HG03175 (cell line): ENCODE data around the gene AVPR2.

Experiments
- ATAC-seq: cut with Tn5 transposase; IDR thresholded peaks from one replicate; pipeline ENCODE4 v1.9.1; 2021; ENCODE audit warnings: mild to moderate bottlenecking, moderate library complexity; ENCODE audit not compliant: unreplicated experiment

Gene AVPR2

GRCh38 chrX:153870791-153871360 lies 33.6 kb upstream of the AVPR2 start:
- no peak for ATAC-seq

- ATAC-seq = no peak
These were observed 33.0 kb upstream of the AVPR2 start for GRCh38 chrX:153871451-153871850.

GRCh38 chrX:153871946-153872878 lies 32.3 kb upstream of the AVPR2 start:
- no peak for ATAC-seq

- no peak for ATAC-seq
These were observed 31.0 kb upstream of the AVPR2 start for GRCh38 chrX:153873282-153874084.

GRCh38 chrX:153874085-153874365 lies 30.4 kb upstream of the AVPR2 start:
- ATAC-seq = no peak

GRCh38 chrX:153874366-153875125 lies 29.9 kb upstream of the AVPR2 start:
- no peak for ATAC-seq

- ATAC-seq = no peak
These were observed 28.9 kb upstream of the AVPR2 start for GRCh38 chrX:153875391-153876111.

- ATAC-seq = no peak
These were observed 28.4 kb upstream of the AVPR2 start for GRCh38 chrX:153876112-153876491.

- ATAC-seq = no peak
These were observed 26.8 kb upstream of the AVPR2 start for GRCh38 chrX:153877571-153878261.

- no peak for ATAC-seq
These were observed 26.1 kb upstream of the AVPR2 start for GRCh38 chrX:153878345-153878744.

GRCh38 chrX:153878969-153879653 lies 25.4 kb upstream of the AVPR2 start:
- no peak for ATAC-seq

GRCh38 chrX:153879741-153880439 lies 24.6 kb upstream of the AVPR2 start:
- ATAC-seq = no peak

- no peak for ATAC-seq
These were observed 24.0 kb upstream of the AVPR2 start for GRCh38 chrX:153880440-153880815.

- no peak for ATAC-seq
These were observed 23.2 kb upstream of the AVPR2 start for GRCh38 chrX:153881281-153881680.

- no peak for ATAC-seq
These were observed 22.4 kb upstream of the AVPR2 start for GRCh38 chrX:153882086-153882498.

- ATAC-seq = no peak
These were observed 21.9 kb upstream of the AVPR2 start for GRCh38 chrX:153882557-153882956.

- no peak for ATAC-seq
These were observed 21.2 kb upstream of the AVPR2 start for GRCh38 chrX:153883163-153883843.

GRCh38 chrX:153884136-153884535 lies 20.3 kb upstream of the AVPR2 start:
- ATAC-seq = no peak
